Measurements from ENCODE around the gene KIF3C. TPM values are rescaled to one million over a fixed set of nuclear protein-coding genes. Genes with fewer than 3 reads are reported as not detected.

Gene KIF3C
- total RNA-seq, 2 donors from 2014 or later: 4.0 to 4.2 TPM

- Histone ChIP-seq H3K4me3 (no peak overlapping the region), H3K27ac (no peak overlapping the region), H3K4me1 (no peaks in the 10 kb centered on the region), H3K9me3 (no peaks in the 10 kb centered on the region), H3K27me3 (no peaks in the 10 kb centered on the region), H3K9ac (ENCODE audit: low read depth in 2 of 2, low read length in 2 of 2) (no peak overlapping the region), H3K36me3 (no peaks in the 10 kb centered on the region)
- no peak for DNase-seq
- intact Hi-C loops (cut with DNase I): no loop called here
- TF ChIP-seq, protein P1, sequence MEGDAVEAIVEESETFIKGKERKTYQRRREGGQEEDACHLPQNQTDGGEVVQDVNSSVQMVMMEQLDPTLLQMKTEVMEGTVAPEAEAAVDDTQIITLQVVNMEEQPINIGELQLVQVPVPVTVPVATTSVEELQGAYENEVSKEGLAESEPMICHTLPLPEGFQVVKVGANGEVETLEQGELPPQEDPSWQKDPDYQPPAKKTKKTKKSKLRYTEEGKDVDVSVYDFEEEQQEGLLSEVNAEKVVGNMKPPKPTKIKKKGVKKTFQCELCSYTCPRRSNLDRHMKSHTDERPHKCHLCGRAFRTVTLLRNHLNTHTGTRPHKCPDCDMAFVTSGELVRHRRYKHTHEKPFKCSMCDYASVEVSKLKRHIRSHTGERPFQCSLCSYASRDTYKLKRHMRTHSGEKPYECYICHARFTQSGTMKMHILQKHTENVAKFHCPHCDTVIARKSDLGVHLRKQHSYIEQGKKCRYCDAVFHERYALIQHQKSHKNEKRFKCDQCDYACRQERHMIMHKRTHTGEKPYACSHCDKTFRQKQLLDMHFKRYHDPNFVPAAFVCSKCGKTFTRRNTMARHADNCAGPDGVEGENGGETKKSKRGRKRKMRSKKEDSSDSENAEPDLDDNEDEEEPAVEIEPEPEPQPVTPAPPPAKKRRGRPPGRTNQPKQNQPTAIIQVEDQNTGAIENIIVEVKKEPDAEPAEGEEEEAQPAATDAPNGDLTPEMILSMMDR (IDR thresholded peaks at IDR 0.05): no peak
These were observed 94.6 kb downstream of the KIF3C start for GRCh38 chr2:25887624-25888242.

DNA sequence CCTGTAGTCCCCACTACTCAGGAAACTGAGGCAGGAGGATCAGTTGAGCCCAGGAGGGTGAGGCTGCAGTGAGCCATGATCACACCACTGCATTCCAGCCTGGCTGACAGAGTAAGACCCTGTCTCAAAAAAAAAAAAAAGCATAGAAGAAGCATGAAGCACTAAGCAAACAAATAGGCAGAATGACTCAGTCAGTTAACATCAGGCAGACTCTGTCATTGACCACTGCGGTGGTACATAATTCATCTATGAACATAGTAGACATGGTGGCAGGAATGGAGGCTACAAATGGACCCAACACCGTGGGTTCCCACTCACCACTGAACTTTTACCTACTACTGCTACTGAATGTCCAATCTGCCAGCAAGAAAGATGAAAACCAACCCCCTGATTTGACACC lies 96.4 kb downstream of the KIF3C start:
- no peaks in the 10 kb centered on the region for H3K27me3 ChIP-seq
- intact Hi-C loops (cut with DNase I): no loop called here
- TF ChIP-seq, protein P1 (IDR thresholded peaks at IDR 0.05): no peak
- H3K4me3 ChIP-seq: no peak overlapping the region
- H3K36me3 ChIP-seq: no peaks in the 10 kb centered on the region
- no peak for DNase-seq
- no peaks in the 10 kb centered on the region for H3K4me1 ChIP-seq
- no peak overlapping the region for H3K9ac ChIP-seq (ENCODE audit: low read depth in 2 of 2, low read length in 2 of 2)
- no peak overlapping the region for H3K27ac ChIP-seq
- H3K9me3 ChIP-seq: no peaks in the 10 kb centered on the region

GRCh38 chr2:25881764-25882163 lies 100.5 kb downstream of the KIF3C start:
- TF ChIP-seq, protein P1 (IDR thresholded peaks at IDR 0.05): no peak
- no peak overlapping the region for H3K4me3 ChIP-seq
- no peak for DNase-seq

GRCh38 chr2:25879133-25879730 lies 103.1 kb downstream of the KIF3C start:
- TF ChIP-seq, protein P1 (IDR thresholded peaks at IDR 0.05): no peak

More at GRCh38 chr2:25881764-25882163, 100.5 kb downstream of the KIF3C start:
- no peaks in the 10 kb centered on the region for H3K9me3 ChIP-seq
- intact Hi-C loops (cut with DNase I): no loop called here
- H3K4me1 ChIP-seq: peaks cover 3% of the 10 kb centered on the region
- no peak overlapping the region for H3K9ac ChIP-seq (ENCODE audit: low read depth in 2 of 2, low read length in 2 of 2)
- H3K36me3 ChIP-seq: no peaks in the 10 kb centered on the region
- H3K27me3 ChIP-seq: no peaks in the 10 kb centered on the region
- H3K27ac ChIP-seq: no peak overlapping the region

DNA sequence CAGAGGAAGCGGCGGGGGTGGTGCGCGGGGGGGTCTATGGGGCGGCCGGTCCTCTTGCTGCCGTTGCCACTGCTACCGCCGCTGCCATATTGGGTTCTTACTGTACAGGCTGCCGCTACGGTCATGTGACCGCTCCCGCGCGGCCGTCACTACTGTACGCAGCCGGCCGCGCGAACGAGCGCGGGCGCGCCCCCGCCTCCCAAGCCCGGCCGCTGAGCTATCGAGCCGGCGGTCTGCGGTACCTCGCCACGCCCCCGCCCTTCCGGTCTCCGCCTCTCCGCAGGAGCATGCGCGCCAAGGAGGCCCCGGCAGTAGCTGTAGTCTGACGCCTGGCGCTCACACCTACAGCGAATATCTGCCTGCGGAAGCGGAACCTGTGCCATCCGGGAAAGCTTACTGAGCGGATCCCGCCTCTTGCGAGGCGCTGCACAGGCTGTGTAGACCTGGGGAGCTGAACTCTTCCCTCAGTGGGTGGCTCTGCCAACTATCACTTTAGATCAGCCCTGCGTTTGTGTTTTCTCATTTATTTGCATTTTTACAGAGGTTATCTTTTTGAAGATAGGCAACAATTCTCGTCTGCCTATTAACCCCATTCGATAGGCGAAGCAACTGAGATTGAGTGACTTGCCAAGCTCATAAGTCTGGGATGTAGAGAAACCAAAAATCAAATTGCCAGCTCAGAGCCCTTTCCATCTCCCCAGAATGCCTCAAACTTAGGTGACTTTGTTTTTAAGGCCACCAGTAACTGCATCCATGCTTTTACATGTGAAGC lies 103.8 kb downstream of the KIF3C start, which contains the start of gene ASXL2:
Gene ASXL2 (minus strand): TSS at position 127 of the 772 bp plus-strand sequence. CDS start 265 bp downstream, outside the sequence.
- peak within 1 kb of the TSS; percentile 97 for H3K27ac ChIP-seq
- no peaks in the 10 kb centered on the region for H3K36me3 ChIP-seq
- TF ChIP-seq, protein P1 (IDR thresholded peaks at IDR 0.05): no peak
- peaks cover 10% of the 10 kb centered on the region for H3K4me1 ChIP-seq
- H3K4me3 ChIP-seq: peak within 1 kb of the TSS; percentile 90
- no peaks in the 10 kb centered on the region for H3K27me3 ChIP-seq
- intact Hi-C loops (cut with DNase I): no loop called here
- DNase-seq: peak; percentile 97
- H3K9me3 ChIP-seq: no peaks in the 10 kb centered on the region
- peak within 1 kb of the TSS; percentile 82 to 95 for H3K9ac ChIP-seq (ENCODE audit: low read depth in 2 of 2, low read length in 2 of 2)

More at GRCh38 chr2:25879133-25879730, 103.1 kb downstream of the KIF3C start:
- Histone ChIP-seq H3K9me3 (no peaks in the 10 kb centered on the region), H3K9ac (ENCODE audit: low read depth in 2 of 2, low read length in 2 of 2) (peak overlapping the region in 1 of 2 donors; percentile 70), H3K36me3 (no peaks in the 10 kb centered on the region), H3K4me1 (peaks cover 10% of the 10 kb centered on the region), H3K27ac (no peak overlapping the region), H3K4me3 (no peak overlapping the region), H3K27me3 (no peaks in the 10 kb centered on the region)
- DNase-seq: no peak
- intact Hi-C loops (cut with DNase I): no loop called here

All from colonic mucosa (tissue), 4 donors.